ENCODE results near the gene WDR3. TPM values are rescaled to one million over a fixed set of nuclear protein-coding genes. Genes with fewer than 3 reads are reported as not detected.
A peak's percentile ranks its signal among the peaks of the same experiment; 100 is the strongest.

Gene WDR3
- polyA plus RNA-seq (2012; ENCODE audit: missing spikeins): 34.3 TPM

GRCh38 chr1:117929343-117930172, at the start of gene WDR3, which contains the start of gene GDAP2:
Gene WDR3 (plus strand): TSS chr1:117929739. CDS start chr1:117933320, 3,581 bp downstream.
Gene GDAP2 (minus strand): TSS chr1:117929621. CDS start chr1:117920357, 9,264 bp downstream.
- TF ChIP-seq POLR2A (IDR thresholded peaks at IDR 0.05; ENCODE audit: low read depth, low read length) (peak; percentile 76), POLR2AphosphoS5 (IDR thresholded peaks at IDR 0.05; ENCODE audit: low read depth, low read length) (peak; percentile 75; the same call in 1 of the 2 replicates), TAF1 (IDR thresholded peaks at IDR 0.05; ENCODE audit: borderline replicate concordance, low read depth, low read length) (0 out of 2 replicates have a peak, but pooled peaks have one; percentile 24)

GRCh38 chr1:117883616-117884015, 45.9 kb upstream of the WDR3 start:
- DNase-seq (ENCODE audit: insufficient read length) (no peak), FAIRE-seq (no peak)
- TF ChIP-seq TAF1 (IDR thresholded peaks at IDR 0.05; ENCODE audit: borderline replicate concordance, low read depth, low read length) (no peak), POLR2AphosphoS5 (IDR thresholded peaks at IDR 0.05; ENCODE audit: low read depth, low read length) (no peak), POLR2A (IDR thresholded peaks at IDR 0.05; ENCODE audit: low read depth, low read length) (no peak)

More at GRCh38 chr1:117929343-117930172, at the start of gene WDR3, which contains the start of gene GDAP2:
- peak; percentile 72 for DNase-seq (ENCODE audit: insufficient read length)
- peak; percentile 97 for FAIRE-seq

- FAIRE-seq: no peak
- DNase-seq (ENCODE audit: insufficient read length): no peak
- TF ChIP-seq POLR2AphosphoS5 (IDR thresholded peaks at IDR 0.05; ENCODE audit: low read depth, low read length) (no peak), TAF1 (IDR thresholded peaks at IDR 0.05; ENCODE audit: borderline replicate concordance, low read depth, low read length) (no peak), POLR2A (IDR thresholded peaks at IDR 0.05; ENCODE audit: low read depth, low read length) (no peak)
Observed at GRCh38 chr1:117886101-117886795, 43.3 kb upstream of the WDR3 start.

GRCh38 chr1:117890452-117890851, 39.1 kb upstream of the WDR3 start:
- DNase-seq (ENCODE audit: insufficient read length) (no peak), FAIRE-seq (no peak)
- TF ChIP-seq POLR2A (IDR thresholded peaks at IDR 0.05; ENCODE audit: low read depth, low read length): no peak
- TF ChIP-seq POLR2AphosphoS5 (IDR thresholded peaks at IDR 0.05; ENCODE audit: low read depth, low read length): no peak
- no peak for TF ChIP-seq TAF1 (IDR thresholded peaks at IDR 0.05; ENCODE audit: borderline replicate concordance, low read depth, low read length)

GRCh38 chr1:117892512-117892911, 37.0 kb upstream of the WDR3 start:
- no peak for TF ChIP-seq POLR2A (IDR thresholded peaks at IDR 0.05; ENCODE audit: low read depth, low read length)
- no peak for TF ChIP-seq TAF1 (IDR thresholded peaks at IDR 0.05; ENCODE audit: borderline replicate concordance, low read depth, low read length)
- TF ChIP-seq POLR2AphosphoS5 (IDR thresholded peaks at IDR 0.05; ENCODE audit: low read depth, low read length): no peak
- no peak for FAIRE-seq

GRCh38 chr1:117894078-117894477, 35.5 kb upstream of the WDR3 start:
- DNase-seq (ENCODE audit: insufficient read length) (no peak), FAIRE-seq (no peak)
- TF ChIP-seq POLR2AphosphoS5 (IDR thresholded peaks at IDR 0.05; ENCODE audit: low read depth, low read length) (no peak), POLR2A (IDR thresholded peaks at IDR 0.05; ENCODE audit: low read depth, low read length) (no peak), TAF1 (IDR thresholded peaks at IDR 0.05; ENCODE audit: borderline replicate concordance, low read depth, low read length) (no peak)

More at GRCh38 chr1:117892512-117892911, 37.0 kb upstream of the WDR3 start:
- no peak for DNase-seq (ENCODE audit: insufficient read length)

GRCh38 chr1:117895482-117896114, 33.9 kb upstream of the WDR3 start:
- no peak for TF ChIP-seq POLR2AphosphoS5 (IDR thresholded peaks at IDR 0.05; ENCODE audit: low read depth, low read length)
- no peak for TF ChIP-seq POLR2A (IDR thresholded peaks at IDR 0.05; ENCODE audit: low read depth, low read length)
- no peak for TF ChIP-seq TAF1 (IDR thresholded peaks at IDR 0.05; ENCODE audit: borderline replicate concordance, low read depth, low read length)
- DNase-seq (ENCODE audit: insufficient read length) (peak; percentile 14), FAIRE-seq (peak; percentile 96)

- no peak for FAIRE-seq
Observed at GRCh38 chr1:117897551-117897950, 32.0 kb upstream of the WDR3 start.

GRCh38 chr1:117899801-117900200, 29.7 kb upstream of the WDR3 start:
- no peak for DNase-seq (ENCODE audit: insufficient read length)
- no peak for FAIRE-seq
- TF ChIP-seq TAF1 (IDR thresholded peaks at IDR 0.05; ENCODE audit: borderline replicate concordance, low read depth, low read length) (no peak), POLR2A (IDR thresholded peaks at IDR 0.05; ENCODE audit: low read depth, low read length) (no peak), POLR2AphosphoS5 (IDR thresholded peaks at IDR 0.05; ENCODE audit: low read depth, low read length) (no peak)

More at GRCh38 chr1:117897551-117897950, 32.0 kb upstream of the WDR3 start:
- no peak for TF ChIP-seq POLR2AphosphoS5 (IDR thresholded peaks at IDR 0.05; ENCODE audit: low read depth, low read length)
- TF ChIP-seq POLR2A (IDR thresholded peaks at IDR 0.05; ENCODE audit: low read depth, low read length): no peak
- TF ChIP-seq TAF1 (IDR thresholded peaks at IDR 0.05; ENCODE audit: borderline replicate concordance, low read depth, low read length): no peak
- no peak for DNase-seq (ENCODE audit: insufficient read length)

GRCh38 chr1:117902944-117903343, 26.6 kb upstream of the WDR3 start:
- TF ChIP-seq POLR2A (IDR thresholded peaks at IDR 0.05; ENCODE audit: low read depth, low read length) (no peak), POLR2AphosphoS5 (IDR thresholded peaks at IDR 0.05; ENCODE audit: low read depth, low read length) (no peak), TAF1 (IDR thresholded peaks at IDR 0.05; ENCODE audit: borderline replicate concordance, low read depth, low read length) (no peak)
- FAIRE-seq: no peak
- no peak for DNase-seq (ENCODE audit: insufficient read length)

- FAIRE-seq (no peak), DNase-seq (ENCODE audit: insufficient read length) (no peak)
Observed at GRCh38 chr1:117904485-117904884, 25.1 kb upstream of the WDR3 start.

More at GRCh38 chr1:117904485-117904884, 25.1 kb upstream of the WDR3 start:
- TF ChIP-seq POLR2A (IDR thresholded peaks at IDR 0.05; ENCODE audit: low read depth, low read length): no peak
- no peak for TF ChIP-seq TAF1 (IDR thresholded peaks at IDR 0.05; ENCODE audit: borderline replicate concordance, low read depth, low read length)
- no peak for TF ChIP-seq POLR2AphosphoS5 (IDR thresholded peaks at IDR 0.05; ENCODE audit: low read depth, low read length)
